ENCODE measurements around the gene PDE8A.

GRCh38 chr15:85010071-85010385 lies 28.4 kb downstream of the PDE8A start:
- TF ChIP-seq, protein P1, sequence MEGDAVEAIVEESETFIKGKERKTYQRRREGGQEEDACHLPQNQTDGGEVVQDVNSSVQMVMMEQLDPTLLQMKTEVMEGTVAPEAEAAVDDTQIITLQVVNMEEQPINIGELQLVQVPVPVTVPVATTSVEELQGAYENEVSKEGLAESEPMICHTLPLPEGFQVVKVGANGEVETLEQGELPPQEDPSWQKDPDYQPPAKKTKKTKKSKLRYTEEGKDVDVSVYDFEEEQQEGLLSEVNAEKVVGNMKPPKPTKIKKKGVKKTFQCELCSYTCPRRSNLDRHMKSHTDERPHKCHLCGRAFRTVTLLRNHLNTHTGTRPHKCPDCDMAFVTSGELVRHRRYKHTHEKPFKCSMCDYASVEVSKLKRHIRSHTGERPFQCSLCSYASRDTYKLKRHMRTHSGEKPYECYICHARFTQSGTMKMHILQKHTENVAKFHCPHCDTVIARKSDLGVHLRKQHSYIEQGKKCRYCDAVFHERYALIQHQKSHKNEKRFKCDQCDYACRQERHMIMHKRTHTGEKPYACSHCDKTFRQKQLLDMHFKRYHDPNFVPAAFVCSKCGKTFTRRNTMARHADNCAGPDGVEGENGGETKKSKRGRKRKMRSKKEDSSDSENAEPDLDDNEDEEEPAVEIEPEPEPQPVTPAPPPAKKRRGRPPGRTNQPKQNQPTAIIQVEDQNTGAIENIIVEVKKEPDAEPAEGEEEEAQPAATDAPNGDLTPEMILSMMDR (IDR thresholded peaks at IDR 0.05) = no peak
- no peak for TF ChIP-seq POLR2A (IDR thresholded peaks at IDR 0.05)
